Endodermal cell (in vitro differentiated cells): ENCODE measurements around the gene SEMA3D. TPM values are rescaled to one million over a fixed set of nuclear protein-coding genes. Genes with fewer than 3 reads are reported as not detected.

ENCODE experiments used
- DNase-seq: peaks from one replicate; pipeline ENCODE4 v3.0.0-alpha.2; 2017
- H3K27ac ChIP-seq: 2 replicates; pipeline ENCODE4 v1.5.1; 2013; ENCODE audit warnings: mild to moderate bottlenecking, low read depth, low read length, moderate library complexity
- H3K27me3 ChIP-seq: 2 replicates; pipeline ENCODE4 v1.6.1; 2013; ENCODE audit warnings: mild to moderate bottlenecking, low read length, moderate library complexity; ENCODE audit not compliant: insufficient read depth, control insufficient read depth, poor library complexity, severe bottlenecking
- H3K36me3 ChIP-seq: 2 replicates; pipeline ENCODE4 v1.7.0; 2013; ENCODE audit warnings: mild to moderate bottlenecking, low read length, moderate library complexity; ENCODE audit not compliant: control insufficient read depth, insufficient read depth
- H3K4me1 ChIP-seq: one replicate; pipeline ENCODE4 v1.7.0; 2013; ENCODE audit warnings: low read length; ENCODE audit not compliant: control insufficient read depth, insufficient read depth
- H3K4me3 ChIP-seq: 2 replicates; pipeline ENCODE4 v1.5.1; 2013; ENCODE audit warnings: mild to moderate bottlenecking, low read length, moderate library complexity
- H3K9ac ChIP-seq: 2 replicates; pipeline ENCODE4 v1.6.1; 2013; ENCODE audit warnings: mild to moderate bottlenecking, low read length, moderate library complexity; ENCODE audit not compliant: poor library complexity, severe bottlenecking; ENCODE audit errors: extremely low read depth
- H3K9me3 ChIP-seq: 2 replicates; pipeline ENCODE4 v1.6.1; 2013; ENCODE audit warnings: mild to moderate bottlenecking, low read length, moderate library complexity; ENCODE audit not compliant: control insufficient read depth
- H3K27ac Mint-ChIP-seq: 2 replicates; pipeline ENCODE4 v1.8.0; 2020; ENCODE audit warnings: mixed read lengths
- H3K27me3 Mint-ChIP-seq: 2 replicates; pipeline ENCODE4 v1.8.0; 2021; ENCODE audit warnings: mild to moderate bottlenecking, mixed read lengths; ENCODE audit not compliant: insufficient read depth
- H3K36me3 Mint-ChIP-seq: 2 replicates; pipeline ENCODE4 v1.8.0; 2020; ENCODE audit warnings: low read depth, mixed read lengths
- H3K4me1 Mint-ChIP-seq: 2 replicates; pipeline ENCODE4 v1.8.0; 2020; ENCODE audit warnings: mixed read lengths
- H3K4me3 Mint-ChIP-seq: 2 replicates; pipeline ENCODE4 v1.8.0; 2020; ENCODE audit warnings: mild to moderate bottlenecking, moderate library complexity, mixed read lengths
- H3K9me3 Mint-ChIP-seq: 2 replicates; pipeline ENCODE4 v1.8.0; 2020; ENCODE audit warnings: mild to moderate bottlenecking, mixed read lengths
- CTCF ChIP-seq: fragments of 200-600 bp; sonication (generic); conservative IDR thresholded peaks from 2 replicates; pipeline ENCODE4 v1.5.0; 2021; ENCODE audit warnings: antibody characterized with exemption, mild to moderate bottlenecking
- WGBS, 2 experiments: methylation state at CpG; one replicate each; pipeline versions ENCODE4 v1.1.5 to v1.1.7; 2013; ENCODE audit warnings: missing lambda C conversion rate in 2 of 2, mixed read lengths in 1 of 2; ENCODE audit not compliant: insufficient coverage in 1 of 2, insufficient read length in 1 of 2; 5-methylcytosine and 5-hydroxymethylcytosine counted together
- total RNA-seq, 2 donors: library from RNA; stranded (reverse); fragmentation: NEBNext Ultra II Directional in 1 of 2; extraction: Animal tissue kit (Norgen Biotek cat#: 25700) in 1 of 2; gene quantifications; 2 replicates in 1 of 2; 3 replicates in 1 of 2; pipeline ENCODE4 v1.2.1, GENCODE V29; 2021

Gene SEMA3D
- total RNA-seq, 2 donors from 2014 or later, result 6.5 to 13.9 TPM

- Mint-ChIP-seq H3K9me3 (no peaks in the 10 kb centered on the region), H3K36me3 (no peaks in the 10 kb centered on the region), H3K27ac (no peak overlapping the region), H3K27me3 (no peaks in the 10 kb centered on the region), H3K4me3 (no peak overlapping the region), H3K4me1 (no peaks in the 10 kb centered on the region)
- H3K9ac ChIP-seq, result no peak overlapping the region
- peaks cover 11% of the 10 kb centered on the region for H3K9me3 ChIP-seq
- no peaks in the 10 kb centered on the region for H3K36me3 ChIP-seq
- no peaks in the 10 kb centered on the region for H3K4me1 ChIP-seq
- WGBS, 2 experiments, result 94 to 100% methylated on average over 1 to 3 of the region's 3 CpGs
- H3K4me3 ChIP-seq, result no peak overlapping the region
- no peak overlapping the region for H3K27ac ChIP-seq
- TF ChIP-seq CTCF, result no peak
- no peak for DNase-seq
- H3K27me3 ChIP-seq, result no peaks in the 10 kb centered on the region
Observed at GRCh38 chr7:85224171-85224570, 37.3 kb upstream of the SEMA3D start.

GRCh38 chr7:85222522-85222921 lies 35.7 kb upstream of the SEMA3D start:
- 90 to 94% methylated on average over 3 to 4 of the region's 4 CpGs for WGBS, 2 experiments
- no peak for TF ChIP-seq CTCF
- H3K9ac ChIP-seq, result no peak overlapping the region
- H3K4me3 ChIP-seq, result no peak overlapping the region
- H3K27me3 Mint-ChIP-seq, result no peaks in the 10 kb centered on the region
- H3K27me3 ChIP-seq, result no peaks in the 10 kb centered on the region
- no peak overlapping the region for H3K4me3 Mint-ChIP-seq
- H3K36me3 Mint-ChIP-seq, result no peaks in the 10 kb centered on the region
- peaks cover 11% of the 10 kb centered on the region for H3K9me3 ChIP-seq
- H3K9me3 Mint-ChIP-seq, result no peaks in the 10 kb centered on the region
- no peak for DNase-seq
- H3K4me1 ChIP-seq, result no peaks in the 10 kb centered on the region
- H3K27ac Mint-ChIP-seq, result no peak overlapping the region
- no peak overlapping the region for H3K27ac ChIP-seq
- no peaks in the 10 kb centered on the region for H3K4me1 Mint-ChIP-seq
- no peaks in the 10 kb centered on the region for H3K36me3 ChIP-seq

GRCh38 chr7:85221796-85222195 lies 34.9 kb upstream of the SEMA3D start:
- Mint-ChIP-seq H3K9me3 (no peaks in the 10 kb centered on the region), H3K27me3 (no peaks in the 10 kb centered on the region), H3K27ac (no peak overlapping the region), H3K4me3 (no peak overlapping the region), H3K36me3 (no peaks in the 10 kb centered on the region), H3K4me1 (peaks cover 4% of the 10 kb centered on the region)
- no peak for DNase-seq
- no peak for TF ChIP-seq CTCF
- Histone ChIP-seq H3K36me3 (no peaks in the 10 kb centered on the region), H3K27me3 (no peaks in the 10 kb centered on the region), H3K9me3 (peaks cover 11% of the 10 kb centered on the region), H3K4me1 (no peaks in the 10 kb centered on the region), H3K4me3 (no peak overlapping the region), H3K27ac (no peak overlapping the region), H3K9ac (no peak overlapping the region)
